GM06990 (cell line): ENCODE results near the gene ZNF70.

ENCODE experiments used
- DNase-seq: peaks from one replicate; pipeline ENCODE4 v3.0.0-alpha.2; 2011; ENCODE audit not compliant: insufficient read length; ENCODE audit errors: extremely low read depth
- H3K27me3 ChIP-seq: replicated peaks from 2 replicates; pipeline ENCODE4 v1.6.0; 2011; ENCODE audit warnings: low read length; ENCODE audit not compliant: control insufficient read depth, insufficient read depth
- H3K36me3 ChIP-seq: 2 replicates; pipeline ENCODE4 v1.5.1; 2011; ENCODE audit warnings: low read length; ENCODE audit not compliant: control insufficient read depth, insufficient read depth
- H3K4me3 ChIP-seq: replicated peaks from 2 replicates; pipeline ENCODE4 v1.5.1; 2011; ENCODE audit warnings: low read depth, mild to moderate bottlenecking, control low read depth, low read length
- CTCF ChIP-seq: IDR thresholded peaks from 2 replicates; pipeline ENCODE4 v1.5.1; 2011; ENCODE audit warnings: low read length, control low read depth, mild to moderate bottlenecking, inconsistent platforms; ENCODE audit not compliant: insufficient read depth, poor library complexity, severe bottlenecking

ZNF70 gene

GRCh38 chr22:23697031-23697970, 53.6 kb downstream of the ZNF70 start:
- TF ChIP-seq CTCF = no peak
- no peaks in the 10 kb centered on the region for H3K27me3 ChIP-seq
- H3K4me3 ChIP-seq = no peak overlapping the region
- peaks cover 7% of the 10 kb centered on the region for H3K36me3 ChIP-seq
- DNase-seq = no peak

GRCh38 chr22:23696326-23696851, 54.5 kb downstream of the ZNF70 start:
- peaks cover 7% of the 10 kb centered on the region for H3K36me3 ChIP-seq
- DNase-seq = peak; percentile 73

GRCh38 chr22:23695571-23696325, 55.2 kb downstream of the ZNF70 start:
- no peaks in the 10 kb centered on the region for H3K27me3 ChIP-seq
- DNase-seq = no peak
- peaks cover 7% of the 10 kb centered on the region for H3K36me3 ChIP-seq
- no peak for TF ChIP-seq CTCF
- no peak overlapping the region for H3K4me3 ChIP-seq

More at GRCh38 chr22:23696326-23696851, 54.5 kb downstream of the ZNF70 start:
- no peak for TF ChIP-seq CTCF
- no peak overlapping the region for H3K4me3 ChIP-seq
- H3K27me3 ChIP-seq = no peaks in the 10 kb centered on the region

- H3K27me3 ChIP-seq = no peaks in the 10 kb centered on the region
- no peak for TF ChIP-seq CTCF
- no peak overlapping the region for H3K4me3 ChIP-seq
- DNase-seq = no peak
- H3K36me3 ChIP-seq = peaks cover 7% of the 10 kb centered on the region
These were observed 55.8 kb downstream of the ZNF70 start for GRCh38 chr22:23695141-23695540.

- H3K36me3 ChIP-seq = peaks cover 7% of the 10 kb centered on the region
- DNase-seq = no peak
- no peaks in the 10 kb centered on the region for H3K27me3 ChIP-seq
- no peak overlapping the region for H3K4me3 ChIP-seq
- no peak for TF ChIP-seq CTCF
These were observed 56.8 kb downstream of the ZNF70 start for GRCh38 chr22:23693979-23694680.
